ENCODE measurements around the gene OIP5. TPM values are rescaled to one million over a fixed set of nuclear protein-coding genes. Genes with fewer than 3 reads are reported as not detected.

Gene OIP5
- not detected for total RNA-seq

- intact Hi-C loops (cut with DNase I), result no loop called here
- 0 to 1% methylated on average over 17 to 59 of the region's 64 CpGs for WGBS, 2 donors
- TF ChIP-seq POLR2A (IDR thresholded peaks at IDR 0.05) (peak in 2 of 3 donors; percentile 55 to 63), CTCF (IDR thresholded peaks at IDR 0.05) (peak in 3 of 7 experiments; percentile 63 to 87 (median 67))
- peak; percentile 98 to 100 (median 100) for DNase-seq
- Histone ChIP-seq H3K9me3 (no peaks in the 10 kb centered on the region), H3K4me1 (peaks cover 9% of the 10 kb centered on the region), H3K27ac (peak within 1 kb of the TSS; percentile 57 to 82 (median 76)), H3K27me3 (no peaks in the 10 kb centered on the region), H3K36me3 (replicated peaks in 1 of 2; ENCODE audit: insufficient read depth in 1 of 2, low read depth in 2 of 2) (no peaks in the 10 kb centered on the region), H3K4me3 (peak within 1 kb of the TSS; percentile 83 to 90)
- peak; percentile 99 for ATAC-seq
Observed at GRCh38 chr15:41332194-41333025, at the start of gene OIP5, which contains the start of gene NUSAP1. Gene OIP5 (minus strand): TSS chr15:41332591. CDS start chr15:41332561, 30 bp downstream. Gene NUSAP1 (plus strand): TSS chr15:41332881. CDS start chr15:41332958, 77 bp downstream.

GRCh38 chr15:41377978-41378377 is 45.6 kb upstream of the OIP5 start:
- no peaks in the 10 kb centered on the region for H3K4me1 ChIP-seq
- 91 to 100% methylated on average over 4 of the region's 4 CpGs for WGBS, 2 donors
- no peaks in the 10 kb centered on the region for H3K27me3 ChIP-seq
- DNase-seq (no peak), ATAC-seq (no peak)
- H3K27ac ChIP-seq, result no peak overlapping the region
- H3K4me3 ChIP-seq, result no peak overlapping the region
- H3K36me3 ChIP-seq (replicated peaks in 1 of 2; ENCODE audit: insufficient read depth in 1 of 2, low read depth in 2 of 2), result no peaks in the 10 kb centered on the region
- intact Hi-C loops (cut with DNase I), result no loop called here
- no peaks in the 10 kb centered on the region for H3K9me3 ChIP-seq
- TF ChIP-seq CTCF (IDR thresholded peaks at IDR 0.05) (no peak), POLR2A (IDR thresholded peaks at IDR 0.05) (no peak)

- WGBS, 2 donors, result 85 to 100% methylated on average over 1 to 3 of the region's 3 CpGs
- Histone ChIP-seq H3K4me3 (no peak overlapping the region), H3K27me3 (no peaks in the 10 kb centered on the region), H3K36me3 (replicated peaks in 1 of 2; ENCODE audit: insufficient read depth in 1 of 2, low read depth in 2 of 2) (no peaks in the 10 kb centered on the region), H3K9me3 (no peaks in the 10 kb centered on the region), H3K4me1 (no peaks in the 10 kb centered on the region), H3K27ac (no peak overlapping the region)
- no peak for DNase-seq
- no peak for TF ChIP-seq CTCF (IDR thresholded peaks at IDR 0.05)
- TF ChIP-seq POLR2A (IDR thresholded peaks at IDR 0.05), result no peak
- intact Hi-C loops (cut with DNase I), result no loop called here
- ATAC-seq, result no peak
Observed at GRCh38 chr15:41367418-41367817, 35.0 kb upstream of the OIP5 start.

GRCh38 chr15:41354371-41354770 is 22.0 kb upstream of the OIP5 start:
- H3K9me3 ChIP-seq, result no peaks in the 10 kb centered on the region
- intact Hi-C loops (cut with DNase I), result no loop called here
- no peaks in the 10 kb centered on the region for H3K36me3 ChIP-seq (replicated peaks in 1 of 2; ENCODE audit: insufficient read depth in 1 of 2, low read depth in 2 of 2)
- WGBS, 2 donors, result 91 to 92% methylated on average over 10 of the region's 10 CpGs
- no peak for TF ChIP-seq POLR2A (IDR thresholded peaks at IDR 0.05)
- TF ChIP-seq CTCF (IDR thresholded peaks at IDR 0.05), result no peak
- peaks cover 14% of the 10 kb centered on the region for H3K4me1 ChIP-seq
- no peaks in the 10 kb centered on the region for H3K27me3 ChIP-seq
- DNase-seq (no peak), ATAC-seq (no peak)
- H3K27ac ChIP-seq, result no peak overlapping the region
- H3K4me3 ChIP-seq, result no peak overlapping the region

Measured in body of pancreas (tissue), 4 donors.